BJ (cell line): ENCODE data around the gene FABP7. TPM values are rescaled to one million over a fixed set of nuclear protein-coding genes. Genes with fewer than 3 reads are reported as not detected.

Experiments
- CTCF ChIA-PET: fragments of 350-600 bp; formaldehyde crosslinking; extraction: SDS; loops from one replicate; lab custom pipeline; 2021; ENCODE audit warnings: antibody characterized with exemption, inconsistent platforms; lab: Yijun Ruan, JAX
- POLR2A ChIA-PET: fragments of 300-600 bp; sonication (Branson Sonifier 250); formaldehyde crosslinking; extraction: SDS; loops from one replicate; lab custom pipeline; 2021; ENCODE audit warnings: antibody characterized with exemption; lab: Charles Lee
- DNase-seq: peaks from one replicate; pipeline ENCODE4 v3.0.0-alpha.2; 2011; ENCODE audit warnings: low read depth
- H3K27me3 ChIP-seq: 2 replicates; pipeline ENCODE4 v1.6.0; 2011; ENCODE audit warnings: low read length; ENCODE audit not compliant: control insufficient read depth, insufficient read depth
- H3K36me3 ChIP-seq: 2 replicates; pipeline ENCODE4 v1.5.1; 2011; ENCODE audit warnings: low read length; ENCODE audit not compliant: control insufficient read depth, insufficient read depth
- H3K4me3 ChIP-seq: 2 replicates; pipeline ENCODE4 v1.5.1; 2011; ENCODE audit warnings: low read depth, mild to moderate bottlenecking, control low read depth, low read length
- CTCF ChIP-seq: IDR thresholded peaks from 2 replicates; pipeline ENCODE4 v1.5.1; 2011; ENCODE audit warnings: low read depth, mild to moderate bottlenecking, control low read depth, inconsistent platforms, low read length, moderate library complexity; ENCODE audit not compliant: insufficient read depth
- polyA plus RNA-seq: library from polyadenylated mRNA; depleted of rRNA; stranded (reverse); fragments of >200 nt; gene quantifications from 2 replicates; pipeline ENCODE4 v1.2.3, GENCODE V29; 2011

FABP7 gene
- polyA plus RNA-seq, 1 experiment: not detected

GRCh38 chr6:122791310-122791679 lies 11.8 kb downstream of the FABP7 start:
- POLR2A ChIA-PET: no interaction called here
- CTCF ChIA-PET: interaction anchor here (1.6 to 1.7 kb wide), 2 partner anchors 27 to 48 kb away, joined by 6 read pairs; no protein-coding TSS in a partner anchor

GRCh38 chr6:122792766-122793165 lies 13.2 kb downstream of the FABP7 start:
- POLR2A ChIA-PET: no interaction called here
- CTCF ChIA-PET: interaction anchor here (0.9 to 1.1 kb wide), 2 partner anchors 10 to 46 kb away, joined by 3 to 5 read pairs; no protein-coding TSS in a partner anchor
- Histone ChIP-seq H3K27me3 (no peaks in the 10 kb centered on the region), H3K36me3 (no peaks in the 10 kb centered on the region), H3K4me3 (no peak overlapping the region)
- DNase-seq: no peak
- TF ChIP-seq CTCF: no peak

More at GRCh38 chr6:122791310-122791679, 11.8 kb downstream of the FABP7 start:
- DNase-seq: no peak
- no peaks in the 10 kb centered on the region for H3K27me3 ChIP-seq
- H3K4me3 ChIP-seq: no peak overlapping the region
- H3K36me3 ChIP-seq: no peaks in the 10 kb centered on the region
- no peak for TF ChIP-seq CTCF

- no peak for DNase-seq
- ChIA-PET CTCF (interaction anchor here (1.3 to 6.7 kb wide), 3 partner anchors 8 to 46 kb away, joined by 3 to 28 read pairs (median 26); partner anchors contain the start of gene SMPDL3A), POLR2A (no interaction called here)
- no peak overlapping the region for H3K4me3 ChIP-seq
- no peak for TF ChIP-seq CTCF
- no peaks in the 10 kb centered on the region for H3K36me3 ChIP-seq
- H3K27me3 ChIP-seq: no peaks in the 10 kb centered on the region
Observed at GRCh38 chr6:122797537-122797936, 18.0 kb downstream of the FABP7 start.

GRCh38 chr6:122798099-122798641 lies 18.7 kb downstream of the FABP7 start:
- peak; percentile 26 for DNase-seq
- Histone ChIP-seq H3K4me3 (no peak overlapping the region), H3K36me3 (no peaks in the 10 kb centered on the region), H3K27me3 (no peaks in the 10 kb centered on the region)
- ChIA-PET POLR2A (interaction anchor here (0.6 to 1.4 kb wide), 2 partner anchors 9 to 28 kb away, joined by 4 to 9 read pairs; partner anchors contain the start of gene SMPDL3A), CTCF (interaction anchor here (0.6 to 6.7 kb wide), 4 partner anchors 8 to 775 kb away, joined by 3 to 28 read pairs (median 14); partner anchors contain the start of gene SMPDL3A)
- no peak for TF ChIP-seq CTCF

GRCh38 chr6:122799140-122799745 lies 19.7 kb downstream of the FABP7 start:
- H3K27me3 ChIP-seq: no peaks in the 10 kb centered on the region
- no peaks in the 10 kb centered on the region for H3K36me3 ChIP-seq
- no peak for DNase-seq
- CTCF ChIA-PET: interaction anchor here (4.2 to 6.7 kb wide), 2 partner anchors 9 to 40 kb away, joined by 26 to 28 read pairs; partner anchors contain the start of gene SMPDL3A
- TF ChIP-seq CTCF: no peak
- H3K4me3 ChIP-seq: no peak overlapping the region
- POLR2A ChIA-PET: interaction anchor here (1.4 kb wide), 1 partner anchor 10 kb away, joined by 9 read pairs; the partner anchor contains the start of gene SMPDL3A
